Hepatocyte (in vitro differentiated cells): ENCODE results near the gene MAD2L1. TPM values are rescaled to one million over a fixed set of nuclear protein-coding genes. Genes with fewer than 3 reads are reported as not detected.

ENCODE experiments used
- DNase-seq: peaks from one replicate; pipeline ENCODE4 v3.0.0-alpha.2; 2016; ENCODE audit warnings: low spot score
- H2AFZ ChIP-seq: fragments of 200-600 bp; sonication (generic); 2 replicates; pipeline ENCODE4 v1.6.0; 2016; ENCODE audit warnings: antibody characterized with exemption, mild to moderate bottlenecking
- H3K27ac ChIP-seq: fragments of 200-600 bp; sonication (generic); 2 replicates; pipeline ENCODE4 v1.5.1; 2016; ENCODE audit warnings: mild to moderate bottlenecking
- H3K27me3 ChIP-seq: fragments of 200-600 bp; sonication (generic); 2 replicates; pipeline ENCODE4 v1.6.1; 2016
- H3K36me3 ChIP-seq: fragments of 200-600 bp; sonication (generic); replicated peaks from 2 replicates; pipeline ENCODE4 v1.5.1; 2016; ENCODE audit warnings: low read depth; ENCODE audit not compliant: insufficient read depth
- H3K4me1 ChIP-seq: fragments of 200-600 bp; sonication (generic); 2 replicates; pipeline ENCODE4 v1.5.1; 2016; ENCODE audit warnings: mild to moderate bottlenecking, moderate library complexity; ENCODE audit not compliant: insufficient read depth
- H3K4me2 ChIP-seq: fragments of 200-600 bp; sonication (generic); 2 replicates; pipeline ENCODE4 v1.6.0; 2016
- H3K4me3 ChIP-seq: fragments of 200-600 bp; sonication (generic); 2 replicates; pipeline ENCODE4 v1.5.1; 2016; ENCODE audit warnings: mild to moderate bottlenecking
- H3K79me2 ChIP-seq: fragments of 200-600 bp; sonication (generic); 2 replicates; pipeline ENCODE4 v1.6.0; 2017; ENCODE audit warnings: mild to moderate bottlenecking
- H3K9me2 ChIP-seq: fragments of 200-600 bp; sonication (generic); replicated peaks from 2 replicates; pipeline ENCODE4 v1.6.0; 2017; ENCODE audit warnings: mild to moderate bottlenecking; ENCODE audit not compliant: insufficient read depth
- H3K9me3 ChIP-seq: fragments of 200-600 bp; sonication (generic); 2 replicates; pipeline ENCODE4 v1.5.1; 2016; ENCODE audit warnings: low read depth, mild to moderate bottlenecking
- H4K20me1 ChIP-seq: fragments of 200-600 bp; sonication (generic); 2 replicates; pipeline ENCODE4 v1.6.0; 2016; ENCODE audit warnings: mild to moderate bottlenecking; ENCODE audit not compliant: insufficient read depth, poor library complexity, severe bottlenecking
- EZH2 ChIP-seq: fragments of 200-600 bp; sonication (generic); IDR thresholded peaks from 2 replicates; pipeline ENCODE4 v1.6.1; 2016; ENCODE audit warnings: antibody characterized with exemption, mild to moderate bottlenecking, borderline replicate concordance
- EZH2phosphoT487 ChIP-seq: fragments of 200-600 bp; sonication (generic); IDR thresholded peaks from one replicate; pipeline ENCODE4 v1.6.1; 2018; ENCODE audit warnings: antibody characterized with exemption, mild to moderate bottlenecking, low read depth, moderate library complexity; ENCODE audit not compliant: unreplicated experiment, severe bottlenecking
- WGBS: methylation state at CpG from one replicate; pipeline ENCODE4 v1.1.6; 2016; ENCODE audit warnings: low lambda C conversion rate; ENCODE audit errors: missing lambda C conversion rate; 5-methylcytosine and 5-hydroxymethylcytosine counted together
- polyA plus RNA-seq: library from polyadenylated mRNA; unstranded; fragments of >200 nt; fragmentation: Nextera tagmentation; extraction: Ambion mirVana; gene quantifications from 2 replicates; pipeline ENCODE4 v1.2.1, GENCODE V29; 2016
- total RNA-seq: library from RNA; depleted of rRNA; stranded (reverse); fragments of >200 nt; gene quantifications from 2 replicates; pipeline ENCODE4 v1.2.3, GENCODE V29; 2014
- TF ChIP-seq, protein P1 (sequence below): fragments of 200-600 bp; sonication (generic); IDR thresholded peaks from 2 replicates; pipeline ENCODE4 v1.5.1; 2016; ENCODE audit warnings: antibody characterized with exemption, mild to moderate bottlenecking; ENCODE audit not compliant: poor library complexity

The MAD2L1 gene
- total and polyA plus RNA-seq, 2 experiments from 2014 or later = 13.8 to 21.7 TPM

DNA sequence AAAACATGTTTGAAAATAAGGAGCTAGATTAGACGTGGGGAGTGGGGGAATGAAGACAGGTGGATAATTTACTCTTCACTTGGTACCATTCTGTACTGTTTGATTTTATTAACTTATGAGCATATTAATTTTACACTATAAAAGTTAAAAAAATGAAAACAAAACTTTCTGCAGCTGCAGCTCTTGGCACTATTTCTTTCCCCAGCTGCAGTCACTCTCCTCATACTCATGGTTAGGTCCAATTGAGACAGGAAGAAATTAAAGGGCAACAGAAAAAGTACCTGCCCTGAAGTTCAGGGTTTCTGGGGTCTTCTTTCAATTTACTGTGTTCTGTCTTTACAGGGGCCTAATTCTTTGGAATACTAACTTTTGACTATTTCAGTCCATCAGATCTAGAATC is 15.4 kb downstream of the MAD2L1 start:
- H3K4me2 ChIP-seq = no peak overlapping the region
- no peak overlapping the region for H3K4me3 ChIP-seq
- H3K79me2 ChIP-seq = no peaks in the 10 kb centered on the region
- H3K27ac ChIP-seq = no peak overlapping the region
- no peak for DNase-seq
- TF ChIP-seq EZH2phosphoT487 = no peak
- H3K36me3 ChIP-seq = no peaks in the 10 kb centered on the region
- H3K27me3 ChIP-seq = no peaks in the 10 kb centered on the region
- H4K20me1 ChIP-seq = no peaks in the 10 kb centered on the region
- H3K4me1 ChIP-seq = no peaks in the 10 kb centered on the region
- no peak overlapping the region for H2AFZ ChIP-seq
- H3K9me2 ChIP-seq = no peaks in the 10 kb centered on the region
- 61% methylated on average over 1 of the region's 1 CpG for WGBS
- H3K9me3 ChIP-seq = no peaks in the 10 kb centered on the region

DNA sequence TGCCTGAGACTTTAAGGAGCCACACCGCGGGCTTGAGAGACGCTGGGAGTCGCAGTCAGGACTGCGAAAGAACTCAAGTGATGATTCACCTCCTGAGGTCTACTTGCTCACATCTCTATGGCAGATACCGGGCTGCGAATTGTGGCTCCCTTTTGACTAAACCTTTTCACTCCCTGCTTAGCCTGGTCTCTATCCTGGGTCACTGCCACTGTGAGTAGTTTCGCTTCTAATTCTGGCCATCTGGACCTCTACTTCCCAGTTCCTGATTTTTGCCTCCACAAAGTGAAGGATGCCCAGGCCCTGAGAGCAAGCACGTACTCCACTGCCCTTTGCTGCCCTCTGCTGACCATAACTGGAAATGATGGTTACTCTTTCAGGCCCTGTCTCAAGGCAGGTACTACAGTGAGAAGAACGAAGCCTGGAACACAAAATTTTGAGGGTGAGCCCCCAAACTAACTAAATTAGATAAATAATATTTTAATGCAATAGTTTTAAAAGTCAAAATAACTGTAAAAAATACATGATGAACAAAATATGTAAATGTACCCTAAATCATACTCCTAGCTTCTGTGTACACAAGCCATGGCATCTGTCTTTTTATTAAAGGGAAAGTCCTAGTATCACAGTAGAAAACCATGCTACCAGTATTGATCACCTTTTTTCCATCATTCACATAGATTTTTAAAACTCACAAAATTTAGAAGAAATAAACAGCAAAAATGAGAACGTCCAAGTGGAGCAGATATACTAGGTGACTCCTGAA is 16.7 kb downstream of the MAD2L1 start:
- H2AFZ ChIP-seq = no peak overlapping the region
- no peaks in the 10 kb centered on the region for H3K9me3 ChIP-seq
- no peaks in the 10 kb centered on the region for H3K4me1 ChIP-seq
- TF ChIP-seq EZH2 = no peak
- TF ChIP-seq, protein P1, sequence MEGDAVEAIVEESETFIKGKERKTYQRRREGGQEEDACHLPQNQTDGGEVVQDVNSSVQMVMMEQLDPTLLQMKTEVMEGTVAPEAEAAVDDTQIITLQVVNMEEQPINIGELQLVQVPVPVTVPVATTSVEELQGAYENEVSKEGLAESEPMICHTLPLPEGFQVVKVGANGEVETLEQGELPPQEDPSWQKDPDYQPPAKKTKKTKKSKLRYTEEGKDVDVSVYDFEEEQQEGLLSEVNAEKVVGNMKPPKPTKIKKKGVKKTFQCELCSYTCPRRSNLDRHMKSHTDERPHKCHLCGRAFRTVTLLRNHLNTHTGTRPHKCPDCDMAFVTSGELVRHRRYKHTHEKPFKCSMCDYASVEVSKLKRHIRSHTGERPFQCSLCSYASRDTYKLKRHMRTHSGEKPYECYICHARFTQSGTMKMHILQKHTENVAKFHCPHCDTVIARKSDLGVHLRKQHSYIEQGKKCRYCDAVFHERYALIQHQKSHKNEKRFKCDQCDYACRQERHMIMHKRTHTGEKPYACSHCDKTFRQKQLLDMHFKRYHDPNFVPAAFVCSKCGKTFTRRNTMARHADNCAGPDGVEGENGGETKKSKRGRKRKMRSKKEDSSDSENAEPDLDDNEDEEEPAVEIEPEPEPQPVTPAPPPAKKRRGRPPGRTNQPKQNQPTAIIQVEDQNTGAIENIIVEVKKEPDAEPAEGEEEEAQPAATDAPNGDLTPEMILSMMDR = peak; percentile 85
- TF ChIP-seq EZH2phosphoT487 = no peak
- no peaks in the 10 kb centered on the region for H3K79me2 ChIP-seq
- H3K27ac ChIP-seq = no peak overlapping the region
- no peaks in the 10 kb centered on the region for H4K20me1 ChIP-seq
- whole genome bisulfite sequencing = 45% methylated on average over 11 of the region's 11 CpGs
- H3K4me3 ChIP-seq = no peak overlapping the region
- peak; percentile 88 for DNase-seq
- no peaks in the 10 kb centered on the region for H3K27me3 ChIP-seq
- H3K9me2 ChIP-seq = no peaks in the 10 kb centered on the region
- H3K4me2 ChIP-seq = peak overlapping the region; percentile 38
- no peaks in the 10 kb centered on the region for H3K36me3 ChIP-seq

DNA sequence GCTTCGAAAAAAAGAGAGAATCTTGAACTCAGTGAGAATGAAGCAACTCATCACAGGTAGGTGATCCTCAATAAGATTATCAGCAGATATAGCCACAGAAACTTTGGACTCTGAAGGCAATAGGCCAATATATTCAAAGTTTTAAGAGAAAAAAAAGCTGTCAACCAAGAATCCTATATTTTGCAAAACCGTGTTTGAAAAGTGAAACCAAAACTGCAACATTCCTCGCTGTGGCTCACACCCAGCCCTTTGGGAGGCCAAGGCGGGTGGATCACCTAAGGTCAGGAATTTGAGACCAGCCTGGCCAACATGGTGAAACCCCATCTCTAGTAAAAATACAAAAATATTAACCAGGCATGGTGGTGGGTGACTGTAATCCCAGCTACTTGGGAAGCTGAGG is 22.8 kb downstream of the MAD2L1 start:
- Histone ChIP-seq H3K9me3 (peaks cover 8% of the 10 kb centered on the region), H3K9me2 (no peaks in the 10 kb centered on the region), H3K79me2 (no peaks in the 10 kb centered on the region), H3K4me2 (no peak overlapping the region), H3K36me3 (no peaks in the 10 kb centered on the region), H3K4me1 (no peaks in the 10 kb centered on the region), H3K27ac (no peak overlapping the region), H3K4me3 (no peak overlapping the region), H2AFZ (no peak overlapping the region), H3K27me3 (peaks cover 2% of the 10 kb centered on the region), H4K20me1 (no peaks in the 10 kb centered on the region)
- no peak for DNase-seq
- 91% methylated on average over 4 of the region's 4 CpGs for WGBS
- no peak for TF ChIP-seq EZH2phosphoT487
- TF ChIP-seq, protein P1 = no peak

DNA sequence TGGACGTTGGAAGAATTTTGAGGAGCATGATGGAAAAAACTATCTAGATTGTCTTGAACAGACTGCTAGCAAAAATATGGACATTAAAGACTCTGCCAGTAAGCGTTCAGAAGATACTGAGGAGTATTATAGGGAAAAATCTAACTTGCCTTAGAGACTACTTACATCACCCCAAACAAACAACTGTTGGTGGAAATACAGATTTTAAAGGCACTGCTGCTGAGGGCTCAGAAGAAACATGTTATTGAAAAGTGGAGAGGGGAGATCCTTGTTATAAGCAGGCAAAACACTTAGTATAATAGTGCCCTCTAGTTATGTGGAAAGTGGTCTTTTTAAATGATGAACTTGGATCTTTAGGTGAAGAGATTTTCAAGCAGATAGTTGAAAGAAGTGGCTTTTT is 29.2 kb downstream of the MAD2L1 start:
- Histone ChIP-seq H3K4me1 (no peaks in the 10 kb centered on the region), H4K20me1 (no peaks in the 10 kb centered on the region), H3K36me3 (no peaks in the 10 kb centered on the region), H3K9me3 (no peaks in the 10 kb centered on the region), H3K27ac (no peak overlapping the region), H2AFZ (no peak overlapping the region), H3K79me2 (no peaks in the 10 kb centered on the region), H3K27me3 (peaks cover 8% of the 10 kb centered on the region), H3K4me3 (no peak overlapping the region), H3K9me2 (no peaks in the 10 kb centered on the region), H3K4me2 (no peak overlapping the region)
- WGBS = 82% methylated on average over 2 of the region's 2 CpGs
- DNase-seq = no peak
- TF ChIP-seq, protein P1 = no peak
- TF ChIP-seq EZH2 = no peak
